Kidney (tissue), 14 donors: Measurements from ENCODE around the gene DRC1. TPM values are rescaled to one million over a fixed set of nuclear protein-coding genes. Genes with fewer than 3 reads are reported as not detected.

Experiments
- DNase-seq, 5 donors: peaks; one replicate each; pipeline ENCODE4 v3.0.0-alpha.2; 2013 to 2020
- FAIRE-seq: peaks from 2 replicates; lab custom pipeline; 2012; peaks lifted over from hg19 to GRCh38; lab: Jason Lieb, UNC
- H3K27ac ChIP-seq, 2 donors: one replicate each; pipeline ENCODE4 v1.7.0; 2013; ENCODE audit warnings: low read depth in 2 of 2, low read length in 2 of 2, inconsistent platforms in 1 of 2
- H3K27me3 ChIP-seq: one replicate; pipeline ENCODE4 v1.7.1; 2013; ENCODE audit warnings: low read length, inconsistent platforms; ENCODE audit not compliant: control insufficient read depth, insufficient read depth
- H3K36me3 ChIP-seq, 3 donors: one replicate each; pipeline versions ENCODE4 v1.7.0 to v1.7.1; 2013; ENCODE audit warnings: low read length in 3 of 3, control low read depth in 1 of 3, inconsistent platforms in 1 of 3; ENCODE audit not compliant: insufficient read depth in 3 of 3, control insufficient read depth in 2 of 3
- H3K4me1 ChIP-seq, 3 donors: one replicate each; pipeline versions ENCODE4 v1.7.0 to v1.7.1; 2013; ENCODE audit warnings: low read length in 3 of 3, inconsistent platforms in 1 of 3, low read depth in 1 of 3; ENCODE audit not compliant: control insufficient read depth in 2 of 3, insufficient read depth in 2 of 3
- H3K4me3 ChIP-seq, 3 donors: one replicate each; pipeline versions ENCODE4 v1.7.0 to v1.8.1; 2013; ENCODE audit warnings: low read length in 3 of 3, control low read depth in 1 of 3, inconsistent platforms in 1 of 3
- H3K9ac ChIP-seq, 3 donors: one replicate each; pipeline versions ENCODE4 v1.7.0 to v1.7.1; 2013; ENCODE audit warnings: low read length in 3 of 3, control low read depth in 1 of 3, inconsistent platforms in 1 of 3
- H3K9me3 ChIP-seq, 3 donors: one replicate each; pipeline versions ENCODE4 v1.7.0 to v1.7.1; 2013; ENCODE audit warnings: low read length in 3 of 3, control low read depth in 1 of 3, inconsistent platforms in 1 of 3; ENCODE audit not compliant: control insufficient read depth in 2 of 3, insufficient read depth in 1 of 3
- intact Hi-C: fragments of 100-400 bp; cut with DNase I; formaldehyde crosslinking; loops from one replicate; pipeline ENCODE4 v1.11.1; 2022
- polyA plus RNA-seq: library from polyadenylated mRNA; stranded (reverse); fragments of 350-450 nt; fragmentation: Illumina TruSeq; extraction: RNeasy Lipid Tissue Mini Kit (QIAGEN cat#74804); gene quantifications from one replicate; pipeline ENCODE4 v1.2.3, GENCODE V29; 2014; ENCODE audit warnings: low read depth, low replicate concordance; ENCODE audit not compliant: insufficient read depth
- total RNA-seq: library from RNA; stranded (reverse); fragmentation: NEBNext Ultra II Directional; extraction: Animal tissue kit (Norgen Biotek cat#: 25700); gene quantifications from one replicate; pipeline ENCODE4 v1.2.1, GENCODE V29; 2021
- TF ChIP-seq, protein P1 (sequence below): IDR thresholded peaks from 3 replicates; pipeline ENCODE4 v1.5.1; 2012; ENCODE audit warnings: mild to moderate bottlenecking, moderate library complexity, borderline replicate concordance; ENCODE audit not compliant: insufficient read depth; ENCODE audit errors: extremely low read depth
- donor health status: control.
- donor health status: control.
- donor health status: control.
- donor health status: control.
- donor health status: control.
- donor health status: DM: yes; HTN: yes; CAD: no.
- donor health status: Normal renal cell carcinoma (clear cell type).

The DRC1 gene
- total and polyA plus RNA-seq, 2 donors from 2014 or later, result 0.76 TPM; not detected in 1

- no peaks in the 10 kb centered on the region for H3K36me3 ChIP-seq
- intact Hi-C loops, result no loop called here
- no peaks in the 10 kb centered on the region for H3K4me1 ChIP-seq
- no peak overlapping the region for H3K4me3 ChIP-seq
- no peaks in the 10 kb centered on the region for H3K27me3 ChIP-seq
- H3K27ac ChIP-seq, result no peak overlapping the region
- TF ChIP-seq, protein P1, sequence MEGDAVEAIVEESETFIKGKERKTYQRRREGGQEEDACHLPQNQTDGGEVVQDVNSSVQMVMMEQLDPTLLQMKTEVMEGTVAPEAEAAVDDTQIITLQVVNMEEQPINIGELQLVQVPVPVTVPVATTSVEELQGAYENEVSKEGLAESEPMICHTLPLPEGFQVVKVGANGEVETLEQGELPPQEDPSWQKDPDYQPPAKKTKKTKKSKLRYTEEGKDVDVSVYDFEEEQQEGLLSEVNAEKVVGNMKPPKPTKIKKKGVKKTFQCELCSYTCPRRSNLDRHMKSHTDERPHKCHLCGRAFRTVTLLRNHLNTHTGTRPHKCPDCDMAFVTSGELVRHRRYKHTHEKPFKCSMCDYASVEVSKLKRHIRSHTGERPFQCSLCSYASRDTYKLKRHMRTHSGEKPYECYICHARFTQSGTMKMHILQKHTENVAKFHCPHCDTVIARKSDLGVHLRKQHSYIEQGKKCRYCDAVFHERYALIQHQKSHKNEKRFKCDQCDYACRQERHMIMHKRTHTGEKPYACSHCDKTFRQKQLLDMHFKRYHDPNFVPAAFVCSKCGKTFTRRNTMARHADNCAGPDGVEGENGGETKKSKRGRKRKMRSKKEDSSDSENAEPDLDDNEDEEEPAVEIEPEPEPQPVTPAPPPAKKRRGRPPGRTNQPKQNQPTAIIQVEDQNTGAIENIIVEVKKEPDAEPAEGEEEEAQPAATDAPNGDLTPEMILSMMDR, result no peak
- no peak for FAIRE-seq
- H3K9me3 ChIP-seq, result no peaks in the 10 kb centered on the region
- H3K9ac ChIP-seq, result no peak overlapping the region
- DNase-seq, result peak in 2 of 5 donors; percentile 43 to 54
These were observed 58.9 kb downstream of the DRC1 start for GRCh38 chr2:26460613-26461031.

GRCh38 chr2:26461601-26462023, 59.9 kb downstream of the DRC1 start:
- no peak overlapping the region for H3K9ac ChIP-seq
- FAIRE-seq (no peak), DNase-seq (peak in 1 of 5 donors; percentile 35)
- intact Hi-C loops, result no loop called here
- H3K4me3 ChIP-seq, result no peak overlapping the region
- no peak overlapping the region for H3K27ac ChIP-seq
- no peaks in the 10 kb centered on the region for H3K4me1 ChIP-seq
- no peaks in the 10 kb centered on the region for H3K27me3 ChIP-seq
- TF ChIP-seq, protein P1, result no peak
- H3K9me3 ChIP-seq, result no peaks in the 10 kb centered on the region
- H3K36me3 ChIP-seq, result no peaks in the 10 kb centered on the region

DNA sequence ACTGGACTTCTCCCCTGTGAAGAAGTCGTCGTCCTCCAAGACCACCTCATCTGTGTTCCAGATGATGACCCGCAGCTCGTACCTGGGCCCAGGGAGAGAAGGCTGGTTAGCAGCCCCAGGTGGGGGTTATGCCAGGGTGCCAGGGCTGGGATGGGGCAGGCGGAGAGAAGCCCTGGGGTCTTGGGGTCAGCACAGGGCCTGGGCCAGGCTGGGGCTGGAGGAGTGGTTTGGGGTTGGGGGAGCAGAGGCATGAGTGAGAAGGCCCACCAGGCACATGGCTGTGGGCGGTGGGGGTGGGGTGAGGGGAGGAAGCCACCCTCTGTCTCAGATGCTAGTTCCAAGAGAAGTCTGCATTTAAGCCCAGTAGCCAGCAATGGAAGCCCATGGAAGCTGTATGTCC, 60.4 kb downstream of the DRC1 start:
- DNase-seq (peak in 1 of 5 donors; percentile 40), FAIRE-seq (no peak)
- no peak overlapping the region for H3K4me3 ChIP-seq
- intact Hi-C loops, result no loop called here
- H3K27ac ChIP-seq, result no peak overlapping the region
- H3K9me3 ChIP-seq, result no peaks in the 10 kb centered on the region
- no peaks in the 10 kb centered on the region for H3K4me1 ChIP-seq
- H3K9ac ChIP-seq, result no peak overlapping the region
- H3K27me3 ChIP-seq, result no peaks in the 10 kb centered on the region
- H3K36me3 ChIP-seq, result no peaks in the 10 kb centered on the region
- TF ChIP-seq, protein P1, result no peak

- TF ChIP-seq, protein P1, result peak; percentile 27
- Histone ChIP-seq H3K36me3 (no peaks in the 10 kb centered on the region), H3K27ac (no peak overlapping the region), H3K9me3 (no peaks in the 10 kb centered on the region), H3K4me3 (no peak overlapping the region), H3K9ac (no peak overlapping the region), H3K27me3 (no peaks in the 10 kb centered on the region), H3K4me1 (no peaks in the 10 kb centered on the region)
- intact Hi-C loops, result no loop called here
- FAIRE-seq (no peak), DNase-seq (peak; percentile 33 to 53 (median 48))
These were observed 61.0 kb downstream of the DRC1 start for GRCh38 chr2:26462511-26463243.
